ENCODE data around the gene RFPL4AL1.
"Not testable (repeated sequence)": the region's sequence is repeated elsewhere in the genome, so short reads cannot be mapped to it uniquely, and the experiment has no call there.

RFPL4AL1 gene

GRCh38 chr19:55769632-55770031, 714 bp downstream of the RFPL4AL1 start:
- H3K4me1 ChIP-seq (ENCODE audit: control insufficient read depth, insufficient read depth, low read length); H3K36me3 ChIP-seq (ENCODE audit: control insufficient read depth in 2 of 2, insufficient read depth in 2 of 2, low read length in 2 of 2); H3K27me3 ChIP-seq (ENCODE audit: control insufficient read depth in 1 of 2, insufficient read depth in 2 of 2, low read length in 2 of 2); H3K27ac ChIP-seq (ENCODE audit: low read length); H3K9ac ChIP-seq (ENCODE audit: low read length in 2 of 2); H3K4me3 ChIP-seq (ENCODE audit: low read length in 2 of 2): not testable (repeated sequence)
- peaks cover 0 to 12% of the 10 kb centered on the region in 2 donors for H3K9me3 ChIP-seq (ENCODE audit: control insufficient read depth in 2 of 2, low read length in 2 of 2)

- Histone ChIP-seq H3K27ac (ENCODE audit: low read length) (no peak overlapping the region), H3K4me3 (ENCODE audit: low read length in 2 of 2) (no peak overlapping the region), H3K9me3 (ENCODE audit: control insufficient read depth in 2 of 2, low read length in 2 of 2) (no peaks in the 10 kb centered on the region), H3K4me1 (ENCODE audit: control insufficient read depth, insufficient read depth, low read length) (no peaks in the 10 kb centered on the region), H3K9ac (ENCODE audit: low read length in 2 of 2) (no peak overlapping the region), H3K27me3 (ENCODE audit: control insufficient read depth in 1 of 2, insufficient read depth in 2 of 2, low read length in 2 of 2) (peaks cover 0 to 2% of the 10 kb centered on the region in 2 donors), H3K36me3 (ENCODE audit: control insufficient read depth in 2 of 2, insufficient read depth in 2 of 2, low read length in 2 of 2) (no peaks in the 10 kb centered on the region)
Observed at GRCh38 chr19:55777528-55777927, 8.6 kb downstream of the RFPL4AL1 start.

- Histone ChIP-seq H3K9me3 (ENCODE audit: control insufficient read depth in 2 of 2, low read length in 2 of 2) (no peaks in the 10 kb centered on the region), H3K4me3 (ENCODE audit: low read length in 2 of 2) (no peak overlapping the region), H3K4me1 (ENCODE audit: control insufficient read depth, insufficient read depth, low read length) (no peaks in the 10 kb centered on the region), H3K36me3 (ENCODE audit: control insufficient read depth in 2 of 2, insufficient read depth in 2 of 2, low read length in 2 of 2) (no peaks in the 10 kb centered on the region), H3K27ac (ENCODE audit: low read length) (no peak overlapping the region), H3K27me3 (ENCODE audit: control insufficient read depth in 1 of 2, insufficient read depth in 2 of 2, low read length in 2 of 2) (peaks cover 0 to 2% of the 10 kb centered on the region in 2 donors), H3K9ac (ENCODE audit: low read length in 2 of 2) (no peak overlapping the region)
Observed at GRCh38 chr19:55778331-55778730, 9.4 kb downstream of the RFPL4AL1 start.

GRCh38 chr19:55781112-55781511, 12.2 kb downstream of the RFPL4AL1 start:
- Histone ChIP-seq H3K9ac (ENCODE audit: low read length in 2 of 2) (no peak overlapping the region), H3K36me3 (ENCODE audit: control insufficient read depth in 2 of 2, insufficient read depth in 2 of 2, low read length in 2 of 2) (no peaks in the 10 kb centered on the region), H3K27ac (ENCODE audit: low read length) (no peak overlapping the region), H3K9me3 (ENCODE audit: control insufficient read depth in 2 of 2, low read length in 2 of 2) (no peaks in the 10 kb centered on the region), H3K4me1 (ENCODE audit: control insufficient read depth, insufficient read depth, low read length) (no peaks in the 10 kb centered on the region), H3K27me3 (ENCODE audit: control insufficient read depth in 1 of 2, insufficient read depth in 2 of 2, low read length in 2 of 2) (peaks cover 0 to 2% of the 10 kb centered on the region in 2 donors), H3K4me3 (ENCODE audit: low read length in 2 of 2) (no peak overlapping the region)

- Histone ChIP-seq H3K36me3 (ENCODE audit: control insufficient read depth in 2 of 2, insufficient read depth in 2 of 2, low read length in 2 of 2) (no peaks in the 10 kb centered on the region), H3K27ac (ENCODE audit: low read length) (no peak overlapping the region), H3K9ac (ENCODE audit: low read length in 2 of 2) (no peak overlapping the region), H3K9me3 (ENCODE audit: control insufficient read depth in 2 of 2, low read length in 2 of 2) (no peaks in the 10 kb centered on the region), H3K27me3 (ENCODE audit: control insufficient read depth in 1 of 2, insufficient read depth in 2 of 2, low read length in 2 of 2) (peaks cover 0 to 2% of the 10 kb centered on the region in 2 donors), H3K4me3 (ENCODE audit: low read length in 2 of 2) (no peak overlapping the region), H3K4me1 (ENCODE audit: control insufficient read depth, insufficient read depth, low read length) (no peaks in the 10 kb centered on the region)
Observed at GRCh38 chr19:55795021-55795420, 26.1 kb downstream of the RFPL4AL1 start.

GRCh38 chr19:55801416-55801815, 32.5 kb downstream of the RFPL4AL1 start:
- no peaks in the 10 kb centered on the region for H3K4me1 ChIP-seq (ENCODE audit: control insufficient read depth, insufficient read depth, low read length)
- H3K36me3 ChIP-seq (ENCODE audit: control insufficient read depth in 2 of 2, insufficient read depth in 2 of 2, low read length in 2 of 2) = no peaks in the 10 kb centered on the region
- no peaks in the 10 kb centered on the region for H3K9me3 ChIP-seq (ENCODE audit: control insufficient read depth in 2 of 2, low read length in 2 of 2)
- no peaks in the 10 kb centered on the region for H3K27me3 ChIP-seq (ENCODE audit: control insufficient read depth in 1 of 2, insufficient read depth in 2 of 2, low read length in 2 of 2)
- no peak overlapping the region for H3K9ac ChIP-seq (ENCODE audit: low read length in 2 of 2)
- H3K4me3 ChIP-seq (ENCODE audit: low read length in 2 of 2) = no peak overlapping the region
- H3K27ac ChIP-seq (ENCODE audit: low read length) = no peak overlapping the region

GRCh38 chr19:55802281-55802680, 33.4 kb downstream of the RFPL4AL1 start:
- Histone ChIP-seq H3K4me1 (ENCODE audit: control insufficient read depth, insufficient read depth, low read length) (no peaks in the 10 kb centered on the region), H3K4me3 (ENCODE audit: low read length in 2 of 2) (no peak overlapping the region), H3K9ac (ENCODE audit: low read length in 2 of 2) (no peak overlapping the region), H3K27me3 (ENCODE audit: control insufficient read depth in 1 of 2, insufficient read depth in 2 of 2, low read length in 2 of 2) (no peaks in the 10 kb centered on the region), H3K36me3 (ENCODE audit: control insufficient read depth in 2 of 2, insufficient read depth in 2 of 2, low read length in 2 of 2) (no peaks in the 10 kb centered on the region), H3K9me3 (ENCODE audit: control insufficient read depth in 2 of 2, low read length in 2 of 2) (no peaks in the 10 kb centered on the region), H3K27ac (ENCODE audit: low read length) (no peak overlapping the region)

GRCh38 chr19:55809381-55810058, 40.6 kb downstream of the RFPL4AL1 start:
- H3K4me1 ChIP-seq (ENCODE audit: control insufficient read depth, insufficient read depth, low read length) = no peaks in the 10 kb centered on the region
- H3K9ac ChIP-seq (ENCODE audit: low read length in 2 of 2) = no peak overlapping the region
- H3K36me3 ChIP-seq (ENCODE audit: control insufficient read depth in 2 of 2, insufficient read depth in 2 of 2, low read length in 2 of 2) = no peaks in the 10 kb centered on the region
- H3K4me3 ChIP-seq (ENCODE audit: low read length in 2 of 2) = no peak overlapping the region
- peaks cover 0 to 3% of the 10 kb centered on the region in 2 donors for H3K9me3 ChIP-seq (ENCODE audit: control insufficient read depth in 2 of 2, low read length in 2 of 2)
- H3K27me3 ChIP-seq (ENCODE audit: control insufficient read depth in 1 of 2, insufficient read depth in 2 of 2, low read length in 2 of 2) = no peaks in the 10 kb centered on the region
- H3K27ac ChIP-seq (ENCODE audit: low read length) = no peak overlapping the region

GRCh38 chr19:55811340-55811739, 42.4 kb downstream of the RFPL4AL1 start:
- no peak overlapping the region for H3K9ac ChIP-seq (ENCODE audit: low read length in 2 of 2)
- no peak overlapping the region for H3K4me3 ChIP-seq (ENCODE audit: low read length in 2 of 2)
- no peak overlapping the region for H3K27ac ChIP-seq (ENCODE audit: low read length)
- H3K27me3 ChIP-seq (ENCODE audit: control insufficient read depth in 1 of 2, insufficient read depth in 2 of 2, low read length in 2 of 2) = no peaks in the 10 kb centered on the region
- no peaks in the 10 kb centered on the region for H3K36me3 ChIP-seq (ENCODE audit: control insufficient read depth in 2 of 2, insufficient read depth in 2 of 2, low read length in 2 of 2)
- H3K9me3 ChIP-seq (ENCODE audit: control insufficient read depth in 2 of 2, low read length in 2 of 2) = peaks cover 0 to 3% of the 10 kb centered on the region in 2 donors
- no peaks in the 10 kb centered on the region for H3K4me1 ChIP-seq (ENCODE audit: control insufficient read depth, insufficient read depth, low read length)

- Histone ChIP-seq H3K4me3 (ENCODE audit: low read length in 2 of 2) (no peak overlapping the region), H3K9ac (ENCODE audit: low read length in 2 of 2) (no peak overlapping the region), H3K9me3 (ENCODE audit: control insufficient read depth in 2 of 2, low read length in 2 of 2) (peaks cover 0 to 3% of the 10 kb centered on the region in 2 donors), H3K27ac (ENCODE audit: low read length) (no peak overlapping the region), H3K36me3 (ENCODE audit: control insufficient read depth in 2 of 2, insufficient read depth in 2 of 2, low read length in 2 of 2) (no peaks in the 10 kb centered on the region), H3K27me3 (ENCODE audit: control insufficient read depth in 1 of 2, insufficient read depth in 2 of 2, low read length in 2 of 2) (no peaks in the 10 kb centered on the region), H3K4me1 (ENCODE audit: control insufficient read depth, insufficient read depth, low read length) (no peaks in the 10 kb centered on the region)
Observed at GRCh38 chr19:55812449-55812848, 43.5 kb downstream of the RFPL4AL1 start.

- H3K27me3 ChIP-seq (ENCODE audit: control insufficient read depth in 1 of 2, insufficient read depth in 2 of 2, low read length in 2 of 2) = no peaks in the 10 kb centered on the region
- no peaks in the 10 kb centered on the region for H3K36me3 ChIP-seq (ENCODE audit: control insufficient read depth in 2 of 2, insufficient read depth in 2 of 2, low read length in 2 of 2)
- H3K9ac ChIP-seq (ENCODE audit: low read length in 2 of 2) = no peak overlapping the region
- H3K27ac ChIP-seq (ENCODE audit: low read length) = no peak overlapping the region
- no peaks in the 10 kb centered on the region for H3K4me1 ChIP-seq (ENCODE audit: control insufficient read depth, insufficient read depth, low read length)
- peaks cover 0 to 3% of the 10 kb centered on the region in 2 donors for H3K9me3 ChIP-seq (ENCODE audit: control insufficient read depth in 2 of 2, low read length in 2 of 2)
- no peak overlapping the region for H3K4me3 ChIP-seq (ENCODE audit: low read length in 2 of 2)
Observed at GRCh38 chr19:55813906-55814305, 45.0 kb downstream of the RFPL4AL1 start.
